Fibroblast of lung (primary cell): ENCODE results near the gene GRIPAP1. TPM values are rescaled to one million over a fixed set of nuclear protein-coding genes. Genes with fewer than 3 reads are reported as not detected.
A peak's percentile ranks its signal among the peaks of the same experiment; 100 is the strongest.

Experiments used
- DNase-seq, 2 donors: peaks; one replicate each; pipeline versions ENCODE4 v3.0.0 to v3.0.0-alpha.2; 2010; ENCODE audit warnings: low read depth in 2 of 2
- H2AFZ ChIP-seq: 2 replicates; pipeline ENCODE4 v1.5.1; 2012; ENCODE audit warnings: low read length, control low read depth, inconsistent platforms
- H3K27ac ChIP-seq: 2 replicates; pipeline ENCODE4 v1.5.1; 2011; ENCODE audit warnings: low read length, control low read depth; ENCODE audit not compliant: insufficient read depth
- H3K27me3 ChIP-seq: 2 replicates; pipeline ENCODE4 v1.5.1; 2011; ENCODE audit warnings: mild to moderate bottlenecking, low read length; ENCODE audit not compliant: control insufficient read depth, insufficient read depth
- H3K36me3 ChIP-seq: 2 replicates; pipeline ENCODE4 v1.5.1; 2011; ENCODE audit warnings: low read length; ENCODE audit not compliant: control insufficient read depth, insufficient read depth
- H3K4me1 ChIP-seq: 2 replicates; pipeline ENCODE4 v1.5.1; 2011; ENCODE audit warnings: low read length; ENCODE audit not compliant: control insufficient read depth, insufficient read depth; ENCODE audit errors: extremely low read depth
- H3K4me2 ChIP-seq: 2 replicates; pipeline ENCODE4 v1.5.1; 2011; ENCODE audit warnings: low read length, control low read depth; ENCODE audit not compliant: insufficient read depth; ENCODE audit errors: extremely low read depth
- H3K4me3 ChIP-seq, 4 experiments: fragments of 200-600 bp in 1 of 4; sonication (generic) in 1 of 4; replicated peaks in 1 of 4; 2 replicates each; pipeline ENCODE4 v1.5.1; 2011 to 2016; ENCODE audit warnings: low read length in 4 of 4, low read depth in 3 of 4, mild to moderate bottlenecking in 3 of 4, control low read depth in 2 of 4, inconsistent platforms in 1 of 4, mixed read lengths in 1 of 4; ENCODE audit not compliant: insufficient read depth in 1 of 4; ENCODE audit errors: control extremely low read depth in 1 of 4
- H3K79me2 ChIP-seq: 2 replicates; pipeline ENCODE4 v1.5.1; 2012; ENCODE audit warnings: mild to moderate bottlenecking, low read length, inconsistent platforms; ENCODE audit not compliant: control insufficient read depth, insufficient read depth
- H3K9ac ChIP-seq: 2 replicates; pipeline ENCODE4 v1.5.1; 2011; ENCODE audit warnings: mild to moderate bottlenecking, low read length, control low read depth; ENCODE audit not compliant: insufficient read depth
- H3K9me3 ChIP-seq: 2 replicates; pipeline ENCODE4 v1.5.1; 2012; ENCODE audit warnings: low read depth, low read length; ENCODE audit not compliant: control insufficient read depth, insufficient read depth
- H4K20me1 ChIP-seq: 2 replicates; pipeline ENCODE4 v1.5.1; 2011; ENCODE audit warnings: low read length; ENCODE audit not compliant: control insufficient read depth, insufficient read depth; ENCODE audit errors: extremely low read depth
- EZH2 ChIP-seq: IDR thresholded peaks from 2 replicates; pipeline ENCODE4 v1.5.1; 2012; ENCODE audit warnings: low read length, control low read depth, mild to moderate bottlenecking; ENCODE audit errors: missing control alignments
- polyA plus RNA-seq, 2 donors: library from polyadenylated mRNA; depleted of rRNA in 1 of 2; stranded (reverse) in 1 of 2; unstranded in 1 of 2; fragments of >200 nt; gene quantifications; 2 replicates each; pipeline ENCODE4 v1.2.1, GENCODE V29; 2011 to 2012; ENCODE audit warnings: missing spikeins in 1 of 2
- total RNA-seq: library from RNA; depleted of rRNA; stranded (reverse); fragments of >200 nt; gene quantifications from 2 replicates; pipeline ENCODE4 v1.2.1, GENCODE V29; 2014
- TF ChIP-seq, protein P1 (sequence below), 2 donors: IDR thresholded peaks in 1 of 2; conservative IDR thresholded peaks in 1 of 2; 1 replicate in 1 of 2; 2 replicates in 1 of 2; pipeline ENCODE4 v1.5.1; 2011 to 2012; ENCODE audit warnings: low read length in 2 of 2, control low read depth in 1 of 2, inconsistent platforms in 1 of 2, low read depth in 1 of 2, mild to moderate bottlenecking in 1 of 2

The GRIPAP1 gene
- total and polyA plus RNA-seq, 2 donors (not counting 1 experiment from before 2014, with no cell fraction given), result 18.5 to 26.4 TPM

DNA sequence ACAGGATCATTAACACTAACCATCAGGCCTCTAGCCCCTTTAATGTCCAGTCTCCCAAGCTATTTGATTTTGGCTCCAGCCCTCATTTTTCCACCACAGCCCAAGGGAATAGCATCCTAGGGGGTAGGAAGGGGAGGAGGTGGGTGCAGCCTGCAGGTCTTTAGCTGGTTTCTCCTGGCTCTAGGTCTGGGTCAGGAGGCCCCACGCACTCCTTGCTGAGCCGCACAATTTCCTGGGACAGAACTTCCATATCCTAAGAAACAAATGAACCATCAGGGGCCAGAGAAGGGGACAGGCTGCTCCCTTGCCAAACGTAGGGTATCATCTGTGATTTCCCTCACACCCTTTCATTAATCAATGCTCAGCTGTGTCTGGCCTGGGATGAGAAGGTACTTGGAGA is 28.0 kb downstream of the GRIPAP1 start:
- Histone ChIP-seq H3K27ac (no peak overlapping the region), H4K20me1 (no peaks in the 10 kb centered on the region), H3K27me3 (no peaks in the 10 kb centered on the region), H3K9ac (no peak overlapping the region), H3K4me2 (no peak overlapping the region), H3K9me3 (no peaks in the 10 kb centered on the region), H3K4me1 (peaks cover 2% of the 10 kb centered on the region), H3K36me3 (no peaks in the 10 kb centered on the region), H2AFZ (no peak overlapping the region), H3K4me3 (no peak overlapping the region), H3K79me2 (no peaks in the 10 kb centered on the region)
- no peak for DNase-seq
- TF ChIP-seq, protein P1, sequence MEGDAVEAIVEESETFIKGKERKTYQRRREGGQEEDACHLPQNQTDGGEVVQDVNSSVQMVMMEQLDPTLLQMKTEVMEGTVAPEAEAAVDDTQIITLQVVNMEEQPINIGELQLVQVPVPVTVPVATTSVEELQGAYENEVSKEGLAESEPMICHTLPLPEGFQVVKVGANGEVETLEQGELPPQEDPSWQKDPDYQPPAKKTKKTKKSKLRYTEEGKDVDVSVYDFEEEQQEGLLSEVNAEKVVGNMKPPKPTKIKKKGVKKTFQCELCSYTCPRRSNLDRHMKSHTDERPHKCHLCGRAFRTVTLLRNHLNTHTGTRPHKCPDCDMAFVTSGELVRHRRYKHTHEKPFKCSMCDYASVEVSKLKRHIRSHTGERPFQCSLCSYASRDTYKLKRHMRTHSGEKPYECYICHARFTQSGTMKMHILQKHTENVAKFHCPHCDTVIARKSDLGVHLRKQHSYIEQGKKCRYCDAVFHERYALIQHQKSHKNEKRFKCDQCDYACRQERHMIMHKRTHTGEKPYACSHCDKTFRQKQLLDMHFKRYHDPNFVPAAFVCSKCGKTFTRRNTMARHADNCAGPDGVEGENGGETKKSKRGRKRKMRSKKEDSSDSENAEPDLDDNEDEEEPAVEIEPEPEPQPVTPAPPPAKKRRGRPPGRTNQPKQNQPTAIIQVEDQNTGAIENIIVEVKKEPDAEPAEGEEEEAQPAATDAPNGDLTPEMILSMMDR (conservative IDR thresholded peaks at IDR 0.05 in 1 of 2, IDR thresholded peaks at IDR 0.05 in 1 of 2; ENCODE audit: low read depth in 1 of 2, low read length in 2 of 2), result no peak
- TF ChIP-seq EZH2, result no peak

DNA sequence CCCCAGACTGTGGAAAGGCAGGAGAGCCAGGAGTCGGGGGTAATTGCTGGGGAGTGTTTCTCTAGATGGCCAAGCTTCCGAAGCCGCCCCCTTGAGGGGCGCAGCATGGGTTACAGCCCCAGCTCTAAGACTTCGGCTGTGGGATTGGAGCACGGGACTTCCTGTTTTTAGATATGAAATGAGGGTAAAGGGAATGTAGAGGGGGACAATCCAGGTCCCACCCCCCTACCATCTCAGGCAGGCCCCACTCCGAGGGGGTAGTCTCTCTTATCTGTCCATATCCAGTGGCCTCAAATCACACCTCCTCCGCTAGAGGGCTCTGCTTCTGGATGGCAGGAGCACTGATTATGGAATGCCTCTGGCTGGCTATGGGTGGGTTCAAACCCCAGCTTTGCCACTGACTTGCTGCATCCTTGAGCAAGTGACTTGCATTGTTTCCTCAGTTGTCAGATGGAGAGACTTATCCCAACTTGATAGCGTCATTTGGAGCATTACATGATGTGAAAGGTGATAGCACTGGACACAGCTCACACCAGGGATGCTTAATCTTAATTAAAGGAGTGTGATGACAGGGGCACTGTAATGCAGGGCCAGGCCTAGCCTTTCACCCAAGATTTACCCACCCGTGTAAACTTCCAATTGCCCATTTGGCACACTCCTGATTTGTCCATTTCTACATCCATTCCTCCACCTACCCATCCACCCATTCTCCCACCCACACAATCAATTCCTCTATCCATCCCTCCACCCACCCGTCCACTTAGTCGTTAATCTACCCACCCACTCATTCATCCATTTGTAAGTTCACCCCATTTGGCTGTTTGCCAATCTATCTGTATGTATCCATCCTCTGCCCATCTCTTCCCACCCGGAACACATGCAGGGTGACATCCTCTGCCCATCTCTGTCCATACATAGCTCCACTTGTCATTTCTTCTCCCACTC is 29.6 kb downstream of the GRIPAP1 start:
- no peak for TF ChIP-seq EZH2
- TF ChIP-seq, protein P1 (conservative IDR thresholded peaks at IDR 0.05 in 1 of 2, IDR thresholded peaks at IDR 0.05 in 1 of 2; ENCODE audit: low read depth in 1 of 2, low read length in 2 of 2), result peak; percentile 31 to 61
- H3K27me3 ChIP-seq, result no peaks in the 10 kb centered on the region
- H3K9me3 ChIP-seq, result no peaks in the 10 kb centered on the region
- H3K36me3 ChIP-seq, result no peaks in the 10 kb centered on the region
- peak; percentile 44 to 57 for DNase-seq
- peaks cover 2% of the 10 kb centered on the region for H3K4me1 ChIP-seq
- no peak overlapping the region for H3K9ac ChIP-seq
- H3K4me2 ChIP-seq, result peak overlapping the region; percentile 51
- H3K79me2 ChIP-seq, result no peaks in the 10 kb centered on the region
- peak overlapping the region in 2 of 4 experiments; percentile 50 to 55 for H3K4me3 ChIP-seq
- no peaks in the 10 kb centered on the region for H4K20me1 ChIP-seq
- no peak overlapping the region for H2AFZ ChIP-seq
- no peak overlapping the region for H3K27ac ChIP-seq

DNA sequence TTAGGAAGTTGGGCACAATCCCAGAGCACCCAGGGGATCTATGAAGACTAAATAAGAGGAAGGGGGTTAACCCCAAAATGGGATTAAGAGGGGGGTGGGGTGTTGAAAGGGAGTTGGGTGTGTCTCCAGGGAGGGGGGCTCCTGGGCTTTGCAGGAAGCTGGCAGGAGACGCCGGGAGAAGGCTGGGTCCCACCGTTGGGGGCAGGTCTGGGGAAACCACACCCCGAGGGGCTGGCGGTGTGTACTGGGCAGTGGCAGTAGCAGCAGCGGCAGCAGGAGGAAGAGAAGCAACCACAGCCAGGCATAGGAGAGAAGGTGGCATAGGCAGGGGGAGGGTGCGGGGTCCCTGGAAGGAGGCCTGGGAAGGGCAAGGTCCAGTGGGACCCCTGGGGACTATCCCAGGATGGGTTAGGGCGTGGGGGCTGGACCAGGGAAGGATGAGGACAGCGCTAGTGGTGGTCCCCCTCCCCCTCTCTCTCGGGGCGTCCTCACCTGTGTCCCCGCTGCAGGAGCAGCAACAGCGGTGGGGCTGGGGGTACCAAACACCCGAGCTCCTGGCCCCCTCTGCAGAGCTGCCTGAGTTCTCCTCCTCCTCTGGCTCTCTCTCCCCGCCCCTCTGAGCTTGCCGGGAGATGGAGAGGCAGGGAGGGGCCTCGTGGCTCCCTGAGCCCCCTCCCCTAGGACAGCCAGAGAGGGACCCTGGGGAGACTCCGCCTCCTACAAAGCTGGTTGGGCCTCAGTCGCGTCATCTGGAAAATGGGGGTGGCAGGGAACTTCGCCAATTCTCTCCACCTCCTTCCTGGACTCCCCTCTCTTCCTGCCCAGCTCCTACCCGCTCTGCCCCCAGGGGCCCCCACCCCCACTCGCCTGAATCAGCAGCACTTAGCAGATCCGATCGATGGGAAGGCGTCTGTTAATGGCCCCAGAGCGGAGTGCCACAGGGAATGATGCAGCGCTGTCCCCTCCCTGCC is 30.5 kb downstream of the GRIPAP1 start, which contains the start of gene KCND1:
TSS of gene KCND1 (minus strand) at position 596 of the 971 bp plus-strand sequence. CDS start 1,573 bp downstream, outside the sequence.
- Histone ChIP-seq H3K27me3 (no peaks in the 10 kb centered on the region), H3K36me3 (no peaks in the 10 kb centered on the region), H3K4me3 (peak within 1 kb of the TSS in 2 of 4 experiments; percentile 50 to 55), H3K4me1 (peaks cover 2% of the 10 kb centered on the region), H3K27ac (no peak within 1 kb of the TSS), H3K9ac (no peak within 1 kb of the TSS), H3K9me3 (no peaks in the 10 kb centered on the region), H4K20me1 (no peaks in the 10 kb centered on the region), H2AFZ (no peak within 1 kb of the TSS), H3K4me2 (peak within 1 kb of the TSS; percentile 51), H3K79me2 (no peaks in the 10 kb centered on the region)
- peak; percentile 39 to 75 for DNase-seq
- TF ChIP-seq EZH2, result no peak
- TF ChIP-seq, protein P1 (conservative IDR thresholded peaks at IDR 0.05 in 1 of 2, IDR thresholded peaks at IDR 0.05 in 1 of 2; ENCODE audit: low read depth in 1 of 2, low read length in 2 of 2), result no peak
